Stimulated activated CD4-positive, alpha-beta T cell treated with anti-CD3 and anti-CD28 coated beads, Interleukin-15, amount 100 ng/mL, for 24 hours (primary cell): Measurements from ENCODE around the gene STAT4.
A peak's percentile ranks its signal among the peaks of the same experiment; 100 is the strongest.

Experiments used
- DNase-seq: peaks from one replicate; pipeline ENCODE4 v3.0.0-alpha.2; 2020

The STAT4 gene

DNA sequence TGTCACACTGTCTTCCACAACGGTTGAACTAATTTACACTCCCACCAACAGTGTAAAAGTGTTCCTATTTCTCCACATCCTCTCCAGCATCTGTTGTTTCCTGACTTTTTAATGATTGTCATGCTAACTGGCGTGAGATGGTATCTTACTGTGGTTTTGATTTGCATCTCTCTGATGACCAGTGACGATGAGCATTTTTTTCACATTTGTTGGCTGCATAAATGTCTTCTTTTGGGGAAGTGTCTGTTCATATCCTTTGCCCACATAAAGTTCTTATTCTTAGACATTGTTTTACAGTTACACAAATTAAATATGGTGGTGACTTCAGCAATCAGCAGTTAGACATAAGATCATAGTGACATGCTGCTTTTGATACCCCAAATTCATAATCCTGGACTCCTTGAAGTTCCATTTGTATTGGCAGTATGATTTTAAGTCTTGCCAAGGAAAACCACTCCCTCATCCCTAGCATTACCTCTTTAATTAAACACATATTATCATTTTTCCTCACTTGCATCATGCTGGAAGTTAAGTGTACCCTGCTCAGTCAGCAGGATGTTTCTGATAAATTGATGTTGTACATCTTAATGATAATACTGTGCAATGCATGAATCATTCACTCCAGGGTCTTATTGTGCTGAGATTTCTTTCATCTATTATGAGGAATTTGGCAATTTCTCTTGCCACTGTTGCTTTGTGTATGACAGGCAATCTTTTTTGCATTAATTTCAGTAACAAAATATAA lies 69.2 kb downstream of the STAT4 start:
- no peak for DNase-seq

- no peak for DNase-seq
Observed at GRCh38 chr2:191078165-191078867, 72.5 kb downstream of the STAT4 start.

- DNase-seq = no peak
Observed at GRCh38 chr2:191070276-191070675, 80.5 kb downstream of the STAT4 start.

DNA sequence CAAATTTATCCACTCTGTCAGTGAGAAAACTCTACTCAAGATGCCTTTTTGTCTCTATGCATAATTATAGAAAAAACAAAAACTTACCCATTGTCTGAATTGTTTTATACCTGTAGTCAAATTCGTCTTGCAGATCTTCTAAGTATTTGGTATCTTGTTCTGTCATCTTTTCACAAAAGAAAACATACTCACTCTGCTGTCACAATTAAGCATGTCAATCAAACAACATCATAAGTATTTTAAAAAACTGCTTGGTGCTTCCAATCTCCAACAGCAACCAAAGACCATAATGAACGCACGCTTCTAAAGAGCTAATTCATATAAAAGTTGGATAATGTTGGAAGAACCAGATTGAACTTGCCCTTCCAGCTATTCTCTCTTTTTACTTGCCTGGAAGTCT lies 81.2 kb downstream of the STAT4 start:
- DNase-seq = no peak

DNA sequence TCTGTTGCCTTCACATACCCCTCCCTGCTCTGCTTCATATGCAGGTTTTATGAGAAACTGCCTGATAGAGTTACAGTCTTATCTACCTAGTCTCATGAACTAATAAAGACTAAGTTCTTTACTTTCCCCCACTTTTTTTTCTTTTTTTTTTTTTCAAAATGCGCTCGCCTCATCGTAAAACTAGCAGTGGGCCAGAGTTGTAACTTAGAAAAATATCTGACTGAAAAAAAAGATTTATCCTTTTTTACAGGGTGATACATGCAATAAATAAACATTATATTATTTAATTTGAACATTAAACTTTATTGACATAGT lies 83.9 kb downstream of the STAT4 start:
- DNase-seq = no peak

GRCh38 chr2:191066197-191066918 lies 84.4 kb downstream of the STAT4 start:
- no peak for DNase-seq

GRCh38 chr2:191065785-191066184 lies 85.0 kb downstream of the STAT4 start:
- DNase-seq = no peak

- DNase-seq = peak; percentile 36
Observed at GRCh38 chr2:191064590-191064989, 86.2 kb downstream of the STAT4 start.

DNA sequence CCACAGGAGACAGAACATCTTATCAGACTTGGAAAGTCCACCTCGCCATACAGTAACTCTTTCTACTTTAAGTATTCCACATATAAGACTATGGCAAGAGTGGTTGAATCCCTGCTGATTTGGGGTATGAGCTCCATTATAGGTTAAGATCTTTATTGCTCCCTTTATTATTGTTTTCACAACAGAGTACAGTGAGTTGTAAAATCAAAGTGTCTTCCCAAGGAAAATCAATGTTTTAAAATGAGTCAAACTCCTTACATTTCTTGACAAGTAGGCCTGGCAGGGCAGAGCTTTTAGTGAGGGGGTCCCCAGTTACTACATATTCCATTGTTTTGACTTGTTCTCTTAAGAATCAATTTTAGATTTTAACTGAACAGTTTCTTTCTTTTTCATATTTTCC lies 87.2 kb downstream of the STAT4 start:
- DNase-seq = no peak

DNA sequence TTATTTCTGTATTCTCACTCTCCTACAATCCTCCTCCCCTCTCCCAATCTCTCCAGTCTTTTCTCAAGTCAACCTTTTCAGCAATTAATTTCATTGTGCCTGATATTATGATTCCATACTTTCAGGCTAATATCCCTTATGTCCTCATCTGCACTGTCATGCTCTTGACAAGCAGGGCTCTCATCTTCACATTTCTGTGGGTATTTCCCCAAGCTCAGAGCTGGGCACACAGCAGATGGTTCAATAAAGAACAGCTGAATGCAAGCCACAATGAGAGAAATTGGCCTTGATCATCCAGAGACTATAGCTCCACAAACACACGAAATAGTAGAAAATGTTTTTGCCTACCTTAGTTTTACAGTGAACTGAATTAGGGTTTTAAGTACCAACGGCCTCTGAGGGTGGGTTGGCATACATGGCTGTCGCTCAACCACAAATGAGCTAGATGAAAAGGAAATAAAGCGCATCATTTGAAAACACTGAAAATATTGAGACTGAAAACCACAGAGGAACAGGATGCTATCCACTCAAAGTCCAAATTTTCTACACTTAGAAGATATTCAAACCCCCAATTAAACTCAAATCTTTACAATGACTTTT lies 89.3 kb downstream of the STAT4 start:
- no peak for DNase-seq

GRCh38 chr2:191059308-191059707 lies 91.5 kb downstream of the STAT4 start:
- DNase-seq = no peak

- DNase-seq = no peak
Observed at GRCh38 chr2:191056228-191056627, 94.6 kb downstream of the STAT4 start.

DNA sequence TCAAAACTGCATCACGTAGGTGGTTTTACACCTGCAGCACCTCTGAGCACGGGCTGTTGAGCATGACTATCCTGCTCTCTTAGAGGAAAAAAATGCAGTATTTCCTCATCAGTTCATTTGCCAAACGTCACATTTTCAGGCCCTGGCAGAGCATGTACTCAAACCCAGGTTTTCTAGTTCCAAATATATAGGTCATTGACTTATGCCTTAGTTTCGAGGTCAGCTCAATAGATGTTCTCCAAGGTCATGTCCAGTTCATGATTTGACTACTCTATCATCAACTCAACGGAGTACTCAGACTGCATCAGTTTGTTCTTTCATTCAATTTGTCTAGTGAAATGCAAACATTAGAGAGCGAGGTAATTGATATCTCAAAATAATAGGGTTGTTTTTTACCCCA lies 97.5 kb downstream of the STAT4 start:
- DNase-seq = no peak

- DNase-seq = no peak
Observed at GRCh38 chr2:191051825-191052778, 98.7 kb downstream of the STAT4 start.

DNA sequence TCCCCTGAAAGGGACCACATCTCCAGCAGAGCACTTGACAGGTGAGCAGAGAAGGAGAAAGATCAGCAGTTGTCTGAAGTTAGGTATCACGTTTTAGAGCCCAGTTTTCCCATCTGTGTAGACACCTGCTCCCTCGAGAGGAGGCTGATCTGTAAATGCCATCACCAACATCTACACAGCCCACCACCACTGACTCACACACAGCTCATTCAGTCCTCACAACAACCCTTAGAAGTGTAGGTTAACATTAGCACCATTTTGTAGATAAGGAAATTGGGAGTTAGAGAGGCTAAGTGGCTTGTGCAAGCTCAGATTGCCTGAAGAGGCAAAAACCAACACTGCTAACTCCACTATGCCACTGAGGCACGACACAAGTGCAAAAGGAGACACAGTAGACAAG lies 99.6 kb downstream of the STAT4 start:
- DNase-seq = no peak

DNA sequence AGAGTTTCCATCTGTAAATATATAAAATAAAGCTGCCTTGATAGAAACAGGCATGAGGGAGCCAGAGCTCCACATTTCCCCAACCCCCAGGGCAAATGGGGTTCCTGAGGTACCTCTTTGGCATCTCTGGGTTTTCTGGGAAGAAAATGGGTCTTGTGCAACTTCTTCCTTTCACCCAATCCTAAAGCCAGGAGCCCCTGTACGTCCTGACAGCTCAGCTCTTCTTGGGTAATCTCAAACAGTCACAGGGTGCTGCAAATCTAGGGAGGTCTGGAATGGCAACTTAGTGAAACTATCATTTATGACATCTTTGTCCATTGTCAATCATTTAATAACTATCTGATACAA lies 100.2 kb downstream of the STAT4 start:
- no peak for DNase-seq

DNA sequence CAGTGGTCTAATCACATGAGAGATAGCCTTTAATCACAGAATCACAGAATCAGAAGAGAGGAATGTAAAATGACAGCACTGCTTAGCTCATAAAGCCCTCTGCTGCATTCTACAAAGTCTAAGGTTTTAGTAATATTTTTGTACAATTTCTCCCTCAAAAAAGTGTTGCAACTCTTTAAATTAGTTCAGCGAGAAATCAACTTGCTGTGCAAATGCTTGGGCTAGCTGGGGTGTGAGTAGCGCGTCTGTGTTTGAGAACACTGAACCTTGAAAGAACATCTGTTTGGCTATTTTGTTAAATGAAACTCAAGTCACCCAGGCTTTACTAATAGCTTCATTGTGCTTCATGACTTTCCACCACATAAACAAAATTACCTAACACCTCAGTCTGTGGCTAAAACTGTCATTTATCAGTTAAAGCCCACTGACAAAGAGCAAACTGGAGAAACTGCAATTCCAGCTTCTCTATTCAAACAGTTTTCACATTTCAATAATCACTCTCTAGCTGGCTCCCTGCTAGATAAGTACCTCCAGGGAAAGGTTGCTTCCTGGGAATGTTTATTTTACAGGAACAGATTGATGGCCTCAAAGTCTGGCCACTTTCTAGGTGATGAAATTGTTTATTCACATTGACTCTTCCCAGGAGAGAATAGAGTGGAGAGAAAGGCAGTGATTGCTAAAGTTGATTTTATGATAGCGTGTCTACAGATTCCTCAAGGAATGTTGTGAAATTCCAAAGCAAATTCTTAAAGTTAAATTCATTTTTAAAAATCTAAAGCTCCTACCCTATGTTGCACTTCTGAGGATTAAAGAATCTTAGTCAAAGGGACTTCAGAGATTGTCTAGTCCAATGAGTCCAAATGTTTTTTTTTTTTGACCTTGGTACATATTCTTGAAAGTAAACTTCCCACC lies 100.8 kb downstream of the STAT4 start:
- no peak for DNase-seq

DNA sequence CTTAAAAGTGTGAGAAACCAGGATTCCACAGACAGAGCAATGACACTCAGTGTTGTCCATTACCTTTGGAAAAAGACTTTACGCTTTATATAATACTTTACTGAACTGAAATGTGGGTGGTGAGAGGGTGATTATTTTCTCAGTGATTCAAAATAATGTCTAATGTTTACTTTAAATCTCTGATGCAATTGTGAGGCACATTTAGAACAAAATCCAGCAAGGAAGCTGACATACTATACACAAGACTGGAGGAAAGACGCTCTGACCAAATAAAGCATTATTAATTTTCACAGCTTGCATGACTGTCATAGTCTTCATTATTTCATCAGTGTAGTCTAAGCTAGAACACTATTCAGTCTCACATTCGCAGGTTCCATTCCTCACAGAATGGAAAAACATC lies 102.7 kb downstream of the STAT4 start:
- no peak for DNase-seq

- no peak for DNase-seq
Observed at GRCh38 chr2:191045141-191045540, 105.7 kb downstream of the STAT4 start.

DNA sequence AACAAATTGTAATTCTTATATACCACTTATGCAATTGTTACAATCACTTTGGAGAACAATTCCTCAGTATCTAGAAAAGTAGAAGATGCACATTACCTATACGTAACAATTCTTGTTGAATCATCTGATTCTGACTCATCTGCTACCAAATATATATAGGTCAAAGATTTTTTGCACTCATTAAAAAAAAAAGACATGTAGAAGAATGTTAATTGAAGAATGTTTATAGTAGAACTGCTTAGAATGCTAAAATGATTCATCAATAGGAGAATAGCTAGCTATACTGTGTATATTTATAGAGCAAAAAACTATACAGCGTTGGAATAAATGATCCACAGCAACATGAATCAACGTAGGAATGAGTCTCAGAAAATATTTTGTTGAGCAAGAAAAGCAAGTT lies 107.4 kb downstream of the STAT4 start:
- no peak for DNase-seq

DNA sequence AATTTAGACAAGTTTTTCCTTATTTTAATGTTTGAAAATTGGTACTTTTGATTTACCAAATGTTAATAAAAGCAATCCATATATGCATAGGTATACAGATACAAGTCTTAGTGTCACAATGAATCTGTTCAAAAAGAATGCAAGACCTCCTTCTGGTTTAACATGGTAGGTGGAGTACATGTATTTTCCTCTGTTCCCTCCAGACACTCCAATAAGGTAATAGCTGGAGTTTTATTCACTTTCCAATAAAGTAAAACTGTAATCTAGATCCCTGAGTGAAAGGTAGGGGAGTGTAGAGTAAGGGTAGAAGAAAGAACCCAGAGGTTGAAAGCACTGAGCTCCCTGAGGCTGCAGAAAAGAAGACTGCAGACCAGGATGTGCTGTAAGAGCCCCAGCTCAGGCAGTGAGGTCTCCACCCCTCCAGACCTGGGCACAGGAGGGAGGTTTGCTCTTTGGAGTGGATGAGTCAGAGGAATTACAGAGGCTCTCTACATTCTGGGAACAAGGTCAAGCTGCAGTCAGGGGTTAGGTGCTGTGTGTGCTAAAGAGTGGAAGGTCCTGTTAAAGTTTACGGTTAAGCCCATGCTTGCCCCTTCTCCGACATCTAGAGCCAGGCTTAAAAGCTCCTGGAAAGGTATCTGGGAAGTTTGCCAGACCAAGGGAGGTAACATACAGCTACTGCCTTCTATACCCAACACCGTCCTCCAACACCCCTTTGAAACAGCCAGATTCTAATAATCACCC lies 109.2 kb downstream of the STAT4 start:
- DNase-seq = no peak
